SK-N-SH (cell line): ENCODE measurements around the gene TTC39A.

Experiments
- CHD2 ChIP-seq: fragments of 150-350 bp; IDR thresholded peaks from 2 replicates; pipeline ENCODE4 v1.6.1; 2018; ENCODE audit warnings: low read length; ENCODE audit not compliant: partially characterized antibody
- CTCF ChIP-seq: fragments of 200-600 bp; sonication (generic); IDR thresholded peaks from 2 replicates; pipeline ENCODE4 v1.6.1; 2017; ENCODE audit warnings: antibody characterized with exemption, mild to moderate bottlenecking, moderate library complexity
- EP300 ChIP-seq, 2 experiments: IDR thresholded peaks; 2 replicates each; pipeline versions ENCODE4 v1.4.0 to v1.6.1; 2012; ENCODE audit warnings: borderline replicate concordance in 1 of 2, low read depth in 1 of 2, low read length in 1 of 2
- MXI1 ChIP-seq: IDR thresholded peaks from 2 replicates; pipeline ENCODE4 v1.6.1; 2012; ENCODE audit warnings: mild to moderate bottlenecking, low read depth, low read length, improper control_type of control experiment
- RAD21 ChIP-seq: IDR thresholded peaks from 2 replicates; pipeline ENCODE4 v1.6.1; 2012; ENCODE audit warnings: mild to moderate bottlenecking, low read length
- RCOR1 ChIP-seq: fragments of 150-350 bp; IDR thresholded peaks from 2 replicates; pipeline ENCODE4 v1.6.1; 2017; ENCODE audit warnings: antibody characterized with exemption, low read length
- YY1 ChIP-seq: IDR thresholded peaks from 2 replicates; pipeline ENCODE4 v1.4.0; 2012; ENCODE audit warnings: low read depth, mild to moderate bottlenecking

GRCh38 chr1:51274676-51275075, 55.7 kb downstream of the TTC39A start:
- TF ChIP-seq RCOR1: no peak
- no peak for TF ChIP-seq CTCF
- no peak for TF ChIP-seq EP300 (IDR thresholded peaks at IDR 0.05; ENCODE audit: borderline replicate concordance in 1 of 2, low read depth in 1 of 2, low read length in 1 of 2)
- no peak for TF ChIP-seq CHD2
- TF ChIP-seq YY1: no peak
- TF ChIP-seq MXI1: no peak
- no peak for TF ChIP-seq RAD21
